H1 (cell line): ENCODE measurements around the gene MACROD2. TPM values are rescaled to one million over a fixed set of nuclear protein-coding genes. Genes with fewer than 3 reads are reported as not detected.

Source experiments
- CTCF ChIA-PET: fragments of 300-600 bp; sonication (Branson Sonifier 250); formaldehyde crosslinking; loops from one replicate; lab custom pipeline; 2021; ENCODE audit not compliant: partially characterized antibody; lab: Charles Lee
- POLR2A ChIA-PET: fragments of 300-600 bp; sonication (Branson Sonifier 250); formaldehyde crosslinking; loops from one replicate; lab custom pipeline; 2021; ENCODE audit warnings: inconsistent platforms; ENCODE audit not compliant: partially characterized antibody; lab: Charles Lee
- DNase-seq, 2 experiments: peaks; one replicate each; pipeline versions ENCODE4 v3.0.0 to v3.0.0-alpha.2; 2010 to 2022; ENCODE audit warnings: low spot score in 2 of 2, low read depth in 1 of 2, mixed read lengths in 1 of 2
- FAIRE-seq: peaks from 2 replicates; lab custom pipeline; 2011; peaks lifted over from hg19 to GRCh38; lab: Jason Lieb, UNC
- H2AFZ ChIP-seq: 2 replicates; pipeline ENCODE4 v1.8.1; 2012; ENCODE audit warnings: low read length, inconsistent platforms
- H2AK5ac ChIP-seq: 2 replicates; pipeline ENCODE4 v1.6.1; 2013; ENCODE audit warnings: low read depth, low read length
- H2BK120ac ChIP-seq: replicated peaks from 2 replicates; pipeline ENCODE3; 2013; ENCODE audit warnings: low read depth, low read length, inconsistent platforms
- H2BK12ac ChIP-seq: 2 replicates; pipeline ENCODE4 v1.6.1; 2013; ENCODE audit warnings: low read depth, low read length
- H2BK15ac ChIP-seq: 2 replicates; pipeline ENCODE4 v1.6.1; 2013; ENCODE audit warnings: low read length
- H2BK20ac ChIP-seq: 2 replicates; pipeline ENCODE4 v1.6.1; 2013; ENCODE audit warnings: low read length
- H2BK5ac ChIP-seq: 2 replicates; pipeline ENCODE4 v1.6.1; 2013; ENCODE audit warnings: low read depth, low read length
- H3K14ac ChIP-seq: 2 replicates; pipeline ENCODE4 v1.6.1; 2013; ENCODE audit warnings: inconsistent platforms; ENCODE audit not compliant: insufficient read length
- H3K18ac ChIP-seq: 2 replicates; pipeline ENCODE4 v1.6.1; 2013; ENCODE audit warnings: low read length; ENCODE audit errors: extremely low read depth
- H3K23ac ChIP-seq: 2 replicates; pipeline ENCODE4 v1.6.1; 2013; ENCODE audit warnings: inconsistent platforms; ENCODE audit not compliant: insufficient read length
- H3K23me2 ChIP-seq: 2 replicates; pipeline ENCODE4 v1.6.1; 2013; ENCODE audit warnings: low read depth, low read length
- H3K27ac ChIP-seq: 2 replicates; pipeline ENCODE4 v1.6.1; 2011; ENCODE audit warnings: low read depth, low read length, inconsistent platforms
- H3K27me3 ChIP-seq, 4 experiments: replicated peaks in 1 of 4; 1 replicate in 1 of 4; 2 replicates in 3 of 4; pipeline versions ENCODE4 v1.6.1 to v1.8.1; 2011 to 2013; ENCODE audit warnings: low read length in 3 of 4, mild to moderate bottlenecking in 3 of 4, inconsistent platforms in 2 of 4, mixed read lengths in 2 of 4, moderate library complexity in 1 of 4; ENCODE audit not compliant: control insufficient read depth in 3 of 4, insufficient read depth in 3 of 4; ENCODE audit errors: extremely low read depth in 1 of 4
- H3K36me3 ChIP-seq, 4 experiments: 2 replicates each; pipeline versions ENCODE4 v1.6.1 to v1.8.1; 2011 to 2013; ENCODE audit warnings: mild to moderate bottlenecking in 4 of 4, low read length in 3 of 4, moderate library complexity in 2 of 4, control low read depth in 1 of 4, inconsistent platforms in 1 of 4; ENCODE audit not compliant: insufficient read depth in 4 of 4, control insufficient read depth in 2 of 4
- H3K4ac ChIP-seq: replicated peaks from 2 replicates; pipeline ENCODE3; 2013; ENCODE audit warnings: low read length, low read depth, mixed read lengths, inconsistent platforms; ENCODE audit not compliant: insufficient read length
- H3K4me1 ChIP-seq, 4 experiments: replicated peaks in 1 of 4; 1 replicate in 1 of 4; 2 replicates in 3 of 4; pipeline versions ENCODE4 v1.6.1 to v1.8.1; 2011 to 2013; ENCODE audit warnings: low read length in 3 of 4, inconsistent platforms in 2 of 4, mixed read lengths in 1 of 4; ENCODE audit not compliant: insufficient read depth in 4 of 4, control insufficient read depth in 3 of 4
- H3K4me2 ChIP-seq, 2 experiments: 2 replicates each; pipeline versions ENCODE4 v1.6.1 to v1.8.1; 2011 to 2013; ENCODE audit warnings: low read depth in 2 of 2, low read length in 2 of 2, control low read depth in 1 of 2, inconsistent platforms in 1 of 2, mild to moderate bottlenecking in 1 of 2; ENCODE audit not compliant: insufficient read depth in 1 of 2
- H3K4me3 ChIP-seq, 4 experiments: fragments of 200-600, 300-600 bp in 1 of 4; sonication (generic), shearing (Covaris generic), sonication (Bioruptor Twin) in 1 of 4; 2 replicates each; pipeline versions ENCODE4 v1.5.1 to v1.8.1; 2011 to 2016; ENCODE audit warnings: low read length in 4 of 4, low read depth in 3 of 4, control low read depth in 2 of 4, inconsistent platforms in 2 of 4, mild to moderate bottlenecking in 2 of 4, mixed read lengths in 1 of 4, moderate library complexity in 1 of 4; ENCODE audit not compliant: insufficient read depth in 2 of 4; ENCODE audit errors: extremely low read depth in 1 of 4
- H3K56ac ChIP-seq: replicated peaks from 2 replicates; pipeline ENCODE3; 2013; ENCODE audit warnings: low read depth, mild to moderate bottlenecking, mixed read lengths, low read length, inconsistent platforms; ENCODE audit not compliant: insufficient read length
- H3K79me1 ChIP-seq: 2 replicates; pipeline ENCODE4 v1.6.1; 2013; ENCODE audit warnings: low read depth, low read length, control low read depth
- H3K79me2 ChIP-seq, 2 experiments: 2 replicates each; pipeline versions ENCODE4 v1.6.1 to v1.8.1; 2012 to 2013; ENCODE audit warnings: low read length in 2 of 2, mild to moderate bottlenecking in 2 of 2, inconsistent platforms in 1 of 2; ENCODE audit not compliant: insufficient read depth in 2 of 2, control insufficient read depth in 1 of 2
- H3K9ac ChIP-seq, 4 experiments: replicated peaks in 1 of 4; 1 replicate in 1 of 4; 2 replicates in 3 of 4; pipeline versions ENCODE4 v1.6.1 to v1.8.1; 2011 to 2013; ENCODE audit warnings: low read depth in 3 of 4, low read length in 3 of 4, control low read depth in 2 of 4, mild to moderate bottlenecking in 2 of 4, moderate library complexity in 2 of 4, inconsistent platforms in 1 of 4; ENCODE audit errors: extremely low read depth in 1 of 4
- H3K9me3 ChIP-seq, 2 experiments: 2 replicates each; pipeline versions ENCODE4 v1.6.1 to v1.8.1; 2012 to 2013; ENCODE audit warnings: mild to moderate bottlenecking in 2 of 2, moderate library complexity in 2 of 2, control low read depth in 1 of 2, inconsistent platforms in 1 of 2, low read depth in 1 of 2, low read length in 1 of 2, mixed read lengths in 1 of 2; ENCODE audit not compliant: insufficient read depth in 2 of 2
- H4K20me1 ChIP-seq, 2 experiments: replicated peaks in 1 of 2; 2 replicates each; pipeline versions ENCODE3 to v1.8.1; 2011 to 2013; ENCODE audit warnings: inconsistent platforms in 2 of 2, low read length in 2 of 2, mild to moderate bottlenecking in 1 of 2; ENCODE audit not compliant: insufficient read depth in 2 of 2, control insufficient read depth in 1 of 2
- H4K5ac ChIP-seq: 2 replicates; pipeline ENCODE4 v1.6.1; 2013; ENCODE audit warnings: low read length, low read depth, mixed read lengths, inconsistent platforms; ENCODE audit not compliant: insufficient read length
- H4K8ac ChIP-seq: 2 replicates; pipeline ENCODE4 v1.8.0; 2013; ENCODE audit warnings: mild to moderate bottlenecking, moderate library complexity, low read length, inconsistent platforms; ENCODE audit not compliant: insufficient read depth; ENCODE audit errors: extremely low read depth
- H4K91ac ChIP-seq: replicated peaks from 2 replicates; pipeline ENCODE3; 2013; ENCODE audit warnings: low read length, mixed read lengths, inconsistent platforms; ENCODE audit not compliant: insufficient read length
- BCL11A ChIP-seq, 2 experiments: IDR thresholded peaks; one replicate each; pipeline ENCODE4 v1.6.1; 2011; ENCODE audit warnings: low read depth in 2 of 2, low read length in 2 of 2, mild to moderate bottlenecking in 2 of 2
- GABPA ChIP-seq: IDR thresholded peaks from 2 replicates; pipeline ENCODE4 v1.6.1; 2011; ENCODE audit warnings: mild to moderate bottlenecking, low read length, moderate library complexity, borderline replicate concordance; ENCODE audit not compliant: insufficient read depth
- HDAC6 ChIP-seq: IDR thresholded peaks from one replicate; pipeline ENCODE4 v1.7.1; 2012; ENCODE audit warnings: low read depth, mild to moderate bottlenecking, inconsistent platforms, low read length, moderate library complexity
- RAD21 ChIP-seq, 2 experiments: IDR thresholded peaks in 1 of 2; conservative IDR thresholded peaks in 1 of 2; 2 replicates each; pipeline ENCODE4 v1.6.1; 2011; ENCODE audit warnings: low read depth in 2 of 2, low read length in 2 of 2, improper control_type of control experiment in 1 of 2, inconsistent platforms in 1 of 2, mild to moderate bottlenecking in 1 of 2, moderate library complexity in 1 of 2
- TBP ChIP-seq: IDR thresholded peaks from 2 replicates; pipeline ENCODE4 v1.6.1; 2011; ENCODE audit warnings: low read depth, low read length, improper control_type of control experiment
- WGBS, 2 experiments: shearing (Covaris generic) in 1 of 2; methylation state at CpG; one replicate each; pipeline versions ENCODE4 v1.1.6 to v1.1.7; 2013 to 2015; ENCODE audit warnings: low lambda C conversion rate in 2 of 2, mixed read lengths in 2 of 2, inconsistent platforms in 1 of 2, low coverage in 1 of 2, missing lambda C conversion rate in 1 of 2; ENCODE audit not compliant: insufficient replicate concordance in 2 of 2, insufficient coverage in 1 of 2, insufficient read length in 1 of 2; ENCODE audit errors: extremely low coverage in 1 of 2, missing lambda C conversion rate in 1 of 2; 5-methylcytosine and 5-hydroxymethylcytosine counted together
- polyA plus RNA-seq, 7 experiments: library from polyadenylated mRNA; depleted of rRNA in 3 of 7; stranded (reverse) in 5 of 7; unstranded in 2 of 7; fragments of >200 nt in 5 of 7; fragments of 200-250 nt in 2 of 7; gene quantifications; 1 replicate in 5 of 7; 2 replicates in 1 of 7; 4 replicates in 1 of 7; pipeline versions ENCODE4 v1.2.1 to v1.2.3, GENCODE V29; 2011 to 2013; ENCODE audit warnings: missing spikeins in 2 of 7, mixed read lengths in 2 of 7
- total RNA-seq: library from RNA; stranded (reverse); fragmentation: NEBNext Ultra II Directional; extraction: Animal tissue kit (Norgen Biotek cat#: 25700); gene quantifications from 2 replicates; pipeline ENCODE4 v1.2.1, GENCODE V29; 2021
- TF ChIP-seq, protein P1 (sequence below): IDR thresholded peaks from 2 replicates; pipeline ENCODE4 v1.6.1; 2012; ENCODE audit warnings: inconsistent platforms

Gene MACROD2
- total and polyA plus RNA-seq, 2 of the 8 experiments (the other 6 are each of a cell fraction or from before 2014, with no cell fraction given) = 0.70 to 3.9 TPM

DNA sequence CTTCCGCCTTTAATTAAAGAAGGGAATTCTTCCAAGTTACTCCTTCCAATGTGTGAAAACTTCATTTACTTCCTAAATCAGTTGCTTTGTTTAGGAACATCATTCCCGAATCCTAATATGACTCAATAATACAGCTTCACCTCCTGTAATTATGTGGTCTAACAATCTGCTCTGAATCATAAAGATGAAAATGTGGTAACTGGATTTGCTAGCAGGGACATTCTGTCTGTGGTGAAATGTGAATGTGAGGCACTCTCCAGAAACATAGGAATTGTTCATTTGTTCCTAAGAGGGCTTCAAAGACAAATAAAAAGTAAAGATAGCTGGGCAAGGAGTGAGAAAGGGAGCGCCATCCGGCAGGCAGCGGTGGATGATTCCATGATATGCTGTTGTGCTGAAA, 1899.8 kb downstream of the MACROD2 start:
- no peak overlapping the region for H2BK12ac ChIP-seq
- no peak overlapping the region for H3K9ac ChIP-seq
- DNase-seq (no peak), FAIRE-seq (no peak)
- H3K4ac ChIP-seq = no peak overlapping the region
- no peak overlapping the region for H2BK5ac ChIP-seq
- no peak overlapping the region for H4K91ac ChIP-seq
- H3K4me1 ChIP-seq = no peaks in the 10 kb centered on the region
- no peaks in the 10 kb centered on the region for H3K36me3 ChIP-seq
- H3K14ac ChIP-seq = no peak overlapping the region
- H2BK20ac ChIP-seq = no peak overlapping the region
- H3K4me2 ChIP-seq = no peak overlapping the region
- H3K23ac ChIP-seq = no peak overlapping the region
- H4K20me1 ChIP-seq = no peaks in the 10 kb centered on the region
- H2AK5ac ChIP-seq = no peak overlapping the region
- H3K56ac ChIP-seq = no peak overlapping the region
- no peak overlapping the region for H2AFZ ChIP-seq
- ChIA-PET CTCF (interaction anchor here (0.6 to 1.4 kb wide), 3 partner anchors 13 to 1391 kb away, joined by 3 read pairs; no protein-coding TSS in a partner anchor), POLR2A (no interaction called here)
- no peak overlapping the region for H2BK15ac ChIP-seq
- no peak overlapping the region for H2BK120ac ChIP-seq
- no peaks in the 10 kb centered on the region for H3K79me1 ChIP-seq
- H3K27me3 ChIP-seq = no peaks in the 10 kb centered on the region
- no peak overlapping the region for H3K27ac ChIP-seq
- H4K5ac ChIP-seq = no peak overlapping the region
- no peak overlapping the region for H3K18ac ChIP-seq
- no peak overlapping the region for H4K8ac ChIP-seq
- no peak overlapping the region for H3K4me3 ChIP-seq
- no peaks in the 10 kb centered on the region for H3K23me2 ChIP-seq
- WGBS, 2 experiments = 93% methylated on average over 5 of the region's 5 CpGs; no CpG with 5 or more reads in 1 of the 2 experiments
- H3K79me2 ChIP-seq = no peaks in the 10 kb centered on the region
- no peaks in the 10 kb centered on the region for H3K9me3 ChIP-seq
- TF ChIP-seq BCL11A (IDR thresholded peaks at IDR 0.05; ENCODE audit: low read depth in 2 of 2, low read length in 2 of 2) (no peak), TBP (no peak), RAD21 (IDR thresholded peaks at IDR 0.05 in 1 of 2, conservative IDR thresholded peaks at IDR 0.05 in 1 of 2; ENCODE audit: low read depth in 2 of 2, low read length in 2 of 2) (no peak), HDAC6 (no peak), GABPA (no peak)
- TF ChIP-seq, protein P1, sequence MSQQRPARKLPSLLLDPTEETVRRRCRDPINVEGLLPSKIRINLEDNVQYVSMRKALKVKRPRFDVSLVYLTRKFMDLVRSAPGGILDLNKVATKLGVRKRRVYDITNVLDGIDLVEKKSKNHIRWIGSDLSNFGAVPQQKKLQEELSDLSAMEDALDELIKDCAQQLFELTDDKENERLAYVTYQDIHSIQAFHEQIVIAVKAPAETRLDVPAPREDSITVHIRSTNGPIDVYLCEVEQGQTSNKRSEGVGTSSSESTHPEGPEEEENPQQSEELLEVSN = no peak
